GM18519 (cell line): ENCODE data around the gene MAGI2.
"Not testable (repeated sequence)": the region's sequence is repeated elsewhere in the genome, so short reads cannot be mapped to it uniquely, and the experiment has no call there.

Experiments
- ATAC-seq: cut with Tn5 transposase; IDR thresholded peaks from one replicate; pipeline ENCODE4 v1.9.1; 2021; ENCODE audit warnings: mild to moderate bottlenecking, moderate library complexity; ENCODE audit not compliant: unreplicated experiment, low FRiP score

The MAGI2 gene

DNA sequence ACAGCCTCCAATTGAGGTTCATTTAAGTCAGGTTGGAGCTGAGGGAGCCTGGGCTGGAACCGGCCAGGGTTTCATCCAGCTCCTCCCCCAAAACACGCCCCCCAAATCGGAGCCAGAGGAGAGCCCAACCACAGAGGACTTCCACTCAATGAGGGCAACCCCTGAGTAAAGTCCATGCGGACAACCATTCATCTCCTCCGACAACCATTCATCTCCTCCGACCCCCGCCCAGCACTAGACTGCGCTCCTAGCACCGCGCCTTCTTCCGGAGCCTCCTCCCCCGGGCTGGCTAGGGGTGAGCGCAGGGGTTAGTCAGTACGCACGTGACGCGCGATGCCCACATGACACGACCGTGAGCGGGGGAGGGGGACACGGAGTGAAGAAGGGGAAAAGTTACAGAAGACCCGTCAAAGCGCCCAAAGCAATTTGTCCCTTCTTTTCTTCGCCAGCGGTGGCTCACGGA is 1.4 kb downstream of the MAGI2 start:
- ATAC-seq, result no peak

DNA sequence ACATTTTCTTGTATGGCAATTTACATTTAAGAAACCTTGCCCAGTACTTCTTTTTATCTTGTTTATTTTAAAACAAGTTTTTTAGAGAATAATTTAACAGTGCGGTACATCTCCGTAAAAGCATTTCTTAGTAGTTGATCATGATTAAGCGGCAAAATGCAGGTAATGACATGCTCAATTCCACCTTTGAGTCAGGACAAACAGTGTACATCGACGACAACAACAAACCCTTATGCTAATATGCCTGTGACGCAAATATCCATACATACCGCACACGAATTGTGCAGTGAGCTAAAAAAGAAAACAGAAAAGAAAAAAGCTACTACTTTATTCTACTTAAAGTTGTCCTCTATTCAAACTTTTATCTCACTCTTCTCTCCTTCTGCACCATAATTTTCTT is 1.9 kb downstream of the MAGI2 start:
- ATAC-seq, result no peak

DNA sequence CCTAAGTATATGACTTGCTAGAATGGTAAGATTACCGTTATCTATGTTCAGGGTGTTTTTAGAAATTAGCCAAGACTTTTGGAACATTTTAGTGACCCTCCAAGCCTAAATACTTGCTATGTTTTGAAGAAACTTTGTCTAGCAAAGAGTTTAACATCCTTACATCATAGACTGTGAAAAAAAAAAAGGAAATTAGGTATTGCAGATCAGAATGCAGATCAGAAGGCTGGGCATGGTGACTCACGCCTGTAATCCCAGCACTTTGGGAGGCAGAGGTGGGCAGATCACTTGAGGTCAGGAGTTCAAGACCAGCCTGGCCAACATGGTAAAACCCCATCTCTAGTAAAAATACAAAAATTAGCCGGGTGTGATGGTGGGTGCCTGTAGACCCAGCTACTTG is 10.7 kb downstream of the MAGI2 start:
- ATAC-seq, result not testable (repeated sequence)

DNA sequence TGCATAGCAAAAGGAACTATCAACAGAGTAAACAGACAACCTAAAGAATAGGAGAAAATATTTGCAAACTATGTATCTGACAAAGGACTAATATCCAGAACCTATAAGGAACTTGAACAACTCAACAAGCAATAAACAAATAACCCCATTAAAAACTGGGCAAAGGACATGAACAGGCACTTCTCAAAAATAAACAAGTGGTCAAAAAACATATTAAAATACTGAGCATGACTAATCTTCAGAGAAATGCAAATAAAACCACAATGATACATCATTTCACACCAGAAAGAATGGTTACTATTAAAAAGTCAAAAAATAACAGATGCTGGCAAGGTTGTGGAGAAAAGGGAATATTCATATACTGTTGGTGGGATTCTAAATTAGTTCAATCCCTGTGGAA is 17.1 kb downstream of the MAGI2 start:
- no peak for ATAC-seq

DNA sequence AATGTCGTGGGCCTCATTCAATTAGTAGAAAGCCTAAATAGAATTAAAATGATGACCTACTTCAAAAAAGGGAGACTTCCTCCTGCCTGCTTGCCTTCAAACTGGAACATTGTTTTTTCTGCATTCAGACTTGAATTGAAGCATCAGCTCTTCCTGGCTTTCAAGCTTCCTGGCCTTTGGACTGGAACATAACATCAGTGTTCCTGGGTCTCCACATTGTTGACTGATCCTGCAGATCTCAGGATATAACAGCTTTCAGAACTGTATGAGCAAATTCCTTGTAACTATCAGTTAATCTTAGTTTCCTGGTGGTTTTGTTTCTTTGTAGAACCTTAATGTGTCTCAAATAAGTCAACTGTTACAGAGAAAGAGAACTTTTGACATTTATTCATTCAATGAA is 18.6 kb downstream of the MAGI2 start:
- ATAC-seq, result no peak

DNA sequence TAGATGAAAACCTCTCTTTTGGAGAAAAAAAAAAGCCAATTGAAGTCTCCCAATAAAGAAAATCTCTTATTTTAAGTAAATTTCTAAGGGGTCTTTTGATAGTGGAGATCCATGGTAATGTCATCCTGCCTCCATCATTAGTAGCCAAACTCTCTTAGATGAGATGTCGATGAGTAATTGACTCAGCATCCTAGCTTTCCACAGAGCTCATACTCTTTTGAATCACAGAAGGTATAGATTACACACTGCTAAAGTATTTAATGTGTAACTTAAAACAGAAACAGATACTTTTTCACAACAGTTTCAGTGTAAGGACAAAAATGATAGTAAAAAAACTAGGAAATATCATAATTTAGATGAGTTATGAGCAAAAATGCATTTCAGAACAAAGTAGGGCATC is 19.4 kb downstream of the MAGI2 start:
- no peak for ATAC-seq

DNA sequence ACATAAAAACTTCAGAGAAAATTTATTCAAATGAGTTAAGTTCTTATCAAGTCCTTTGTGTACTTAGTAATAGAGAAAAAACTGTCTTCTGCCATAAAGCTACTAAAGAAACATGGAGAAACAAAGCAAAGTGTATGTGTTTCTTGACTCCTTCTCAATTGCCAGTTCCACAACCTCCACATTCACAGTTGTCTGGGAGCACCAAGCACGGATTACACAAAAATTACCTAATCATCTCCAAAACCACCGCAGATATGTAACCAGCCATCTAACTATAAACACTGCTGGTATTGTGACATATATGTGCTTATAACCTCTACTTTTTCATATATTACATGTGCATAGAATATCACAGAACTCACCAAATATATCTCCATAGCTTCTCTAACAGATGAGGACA is 23.1 kb downstream of the MAGI2 start:
- ATAC-seq, result no peak

DNA sequence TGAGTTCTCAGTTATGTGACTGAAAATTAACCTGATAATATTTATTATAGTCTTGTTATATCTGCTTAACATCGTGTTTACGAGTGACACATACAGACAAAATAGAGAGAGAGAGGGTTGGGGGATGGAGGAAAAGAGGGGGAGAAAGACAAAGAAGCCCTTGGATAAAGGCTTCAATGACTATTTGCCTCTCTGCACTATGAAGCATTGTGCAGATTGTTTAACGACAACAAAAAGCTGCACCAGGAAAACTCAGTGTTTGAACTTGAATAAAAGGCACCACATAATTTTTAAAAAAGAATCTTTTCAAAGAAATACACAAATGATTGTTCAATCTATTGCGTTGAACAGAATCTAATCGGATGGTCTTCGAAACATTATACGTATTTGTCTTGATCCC is 27.8 kb downstream of the MAGI2 start:
- no peak for ATAC-seq

DNA sequence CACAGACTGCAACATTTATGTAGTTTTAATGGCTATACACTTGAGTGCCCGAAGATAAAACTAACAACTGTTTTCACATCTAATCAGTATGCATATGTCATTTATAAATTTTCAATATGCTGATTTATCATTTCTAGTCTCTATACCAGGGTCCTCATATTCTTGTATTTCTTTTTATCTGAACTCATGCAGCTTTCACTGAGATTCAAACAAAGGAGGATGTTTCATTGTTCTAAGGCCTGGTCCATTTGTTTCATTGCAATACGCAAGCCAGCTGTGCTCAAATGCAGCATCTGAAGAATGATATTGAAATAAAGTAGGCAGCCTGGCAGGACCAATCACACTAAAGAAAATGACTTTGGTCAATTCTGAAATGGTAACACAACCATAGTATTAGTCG is 31.7 kb downstream of the MAGI2 start:
- ATAC-seq, result no peak

DNA sequence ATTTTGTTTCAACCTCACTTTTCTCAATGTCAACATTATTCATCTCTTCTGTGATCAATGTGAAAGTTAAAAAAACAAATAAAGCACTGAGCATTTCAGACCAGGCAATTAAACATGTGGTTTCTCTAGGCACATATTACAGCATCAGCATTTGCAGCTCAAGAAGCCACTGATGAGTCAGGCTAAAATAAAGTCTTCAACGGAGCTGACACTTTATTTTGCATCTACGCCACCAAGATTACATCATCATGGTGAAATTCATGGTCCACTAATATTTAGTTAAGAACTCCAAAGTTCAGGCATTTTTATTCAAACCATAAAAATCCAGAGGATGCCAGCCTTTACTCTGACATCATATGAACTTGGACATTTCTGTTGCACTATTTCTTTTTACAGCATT is 33.0 kb downstream of the MAGI2 start:
- ATAC-seq, result no peak

DNA sequence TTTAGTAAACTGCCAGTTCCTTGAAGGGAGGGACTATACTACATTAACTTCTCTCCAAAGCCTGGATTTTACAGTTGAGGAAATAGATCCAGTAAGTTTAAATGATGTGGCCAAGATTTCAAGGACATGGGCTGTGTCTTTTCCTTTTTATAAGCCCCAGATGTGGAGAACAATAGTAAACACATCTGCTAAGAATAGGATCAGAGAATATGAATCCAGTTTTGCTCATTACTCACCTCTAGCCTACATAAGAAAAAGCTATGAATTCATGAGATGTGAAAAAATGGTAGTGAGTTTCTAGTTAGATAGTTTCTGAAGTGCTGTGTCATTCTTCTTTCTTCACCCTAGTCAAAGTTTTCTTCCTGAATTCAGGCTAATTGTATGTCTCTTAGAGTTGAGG is 38.6 kb downstream of the MAGI2 start:
- no peak for ATAC-seq

DNA sequence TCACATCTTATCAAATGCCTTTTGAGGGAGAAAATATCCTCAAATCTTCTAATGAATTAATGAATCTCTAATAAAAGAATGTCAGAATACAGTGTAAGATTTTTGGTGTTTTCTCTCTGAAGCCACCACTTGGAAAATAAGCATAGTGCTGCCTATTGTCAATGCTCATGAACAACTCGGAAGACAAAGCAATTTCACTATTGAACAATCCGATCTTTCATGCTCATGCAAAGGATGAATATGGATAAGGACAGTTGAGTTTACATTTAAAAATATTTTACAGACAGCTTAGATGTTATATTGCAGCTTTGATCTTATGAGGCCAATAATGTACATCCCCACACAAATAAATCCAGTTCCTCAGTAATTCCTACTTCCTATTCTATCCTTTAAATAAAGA is 40.6 kb downstream of the MAGI2 start:
- ATAC-seq, result no peak

DNA sequence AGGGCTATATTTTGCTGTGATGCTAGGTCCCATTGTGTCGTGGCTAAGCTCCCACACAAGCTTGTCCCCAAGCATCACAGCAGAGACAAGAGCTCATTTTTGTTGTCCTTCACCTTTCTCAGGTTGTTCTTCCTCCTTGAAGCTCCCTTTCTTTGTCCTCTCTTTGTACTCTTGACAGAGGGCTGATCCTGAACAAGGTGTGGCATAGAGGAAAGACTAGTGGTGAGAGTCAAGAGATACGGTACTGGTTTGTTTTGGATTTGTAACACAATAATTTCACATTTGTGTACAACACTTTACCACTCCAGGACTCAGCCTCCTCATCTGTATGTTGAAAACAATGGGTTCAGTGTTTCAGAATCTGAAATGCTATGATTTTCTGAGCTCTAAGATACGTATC is 41.0 kb downstream of the MAGI2 start:
- ATAC-seq, result no peak

DNA sequence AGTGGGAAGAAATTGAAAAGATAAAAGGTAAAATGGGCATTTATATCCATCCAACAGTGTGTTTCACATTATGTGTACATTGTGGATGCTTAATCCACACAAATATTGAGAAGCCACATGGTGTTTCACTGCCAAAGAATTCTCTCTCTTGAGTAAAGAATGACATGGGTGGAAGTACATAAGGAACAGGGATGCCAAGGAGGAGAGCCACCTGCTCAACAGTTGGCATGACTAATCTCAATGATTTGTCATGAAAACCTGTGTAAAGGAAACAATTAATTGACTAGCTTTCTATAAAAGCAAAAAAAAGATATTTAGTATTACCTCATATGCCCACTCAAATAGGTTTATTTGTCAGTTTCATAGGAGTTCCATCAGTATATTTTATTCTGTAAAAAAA is 43.1 kb downstream of the MAGI2 start:
- no peak for ATAC-seq

DNA sequence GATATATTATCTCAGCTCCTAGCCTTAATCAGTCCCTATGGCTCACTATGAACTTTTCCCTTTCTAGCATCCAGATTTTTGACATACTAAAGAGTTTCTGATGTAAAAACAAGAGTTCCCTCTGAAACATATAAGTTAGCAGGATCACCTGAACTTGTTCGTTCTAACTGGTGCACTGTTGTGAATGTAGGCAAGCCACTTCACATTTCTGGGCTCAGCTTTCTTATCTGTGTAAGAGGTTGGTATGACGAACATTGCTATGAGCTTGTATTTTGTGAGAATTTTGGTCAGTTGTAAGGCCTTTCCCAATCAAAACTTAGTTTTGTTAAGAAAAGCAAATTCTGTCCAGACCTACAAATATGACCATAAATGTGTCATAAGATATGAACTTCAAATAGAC is 46.1 kb downstream of the MAGI2 start:
- no peak for ATAC-seq

DNA sequence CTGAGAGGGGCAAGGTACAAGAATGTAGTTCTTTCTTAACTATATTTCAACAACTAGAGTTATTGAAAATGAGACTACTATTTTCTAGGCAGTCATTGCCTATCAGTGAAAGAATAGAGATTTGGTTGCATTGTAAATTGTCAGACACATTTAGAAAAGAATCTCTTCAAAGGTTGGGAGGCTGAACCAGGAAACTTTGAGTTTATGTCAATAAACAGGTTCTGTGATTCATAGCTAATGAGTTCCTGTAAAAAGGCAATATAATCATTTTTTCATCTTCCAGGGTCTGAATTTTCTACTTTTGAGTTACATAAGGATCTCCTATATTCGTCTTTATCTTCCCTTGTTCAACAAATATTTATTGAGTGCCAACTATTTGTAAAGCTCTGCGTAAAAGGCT is 47.1 kb downstream of the MAGI2 start:
- no peak for ATAC-seq

DNA sequence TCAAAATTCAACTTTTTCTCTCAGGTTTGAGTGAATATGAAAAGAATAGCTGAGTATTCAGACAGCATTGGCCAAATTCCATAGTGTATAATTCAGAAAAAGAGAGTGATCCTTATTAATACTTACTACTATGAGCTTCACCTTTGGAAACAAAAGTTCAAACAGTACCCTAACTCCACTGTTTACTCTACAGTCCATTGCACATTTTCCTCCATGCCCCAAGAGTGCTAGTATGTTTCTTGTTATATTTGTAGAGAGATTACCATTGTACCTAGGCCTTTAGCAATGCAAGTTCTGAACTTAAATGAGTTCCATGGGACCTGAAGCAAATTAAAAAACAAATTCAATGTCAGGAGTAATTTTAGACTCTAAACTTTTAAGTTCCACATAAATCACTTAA is 48.1 kb downstream of the MAGI2 start:
- ATAC-seq, result no peak

DNA sequence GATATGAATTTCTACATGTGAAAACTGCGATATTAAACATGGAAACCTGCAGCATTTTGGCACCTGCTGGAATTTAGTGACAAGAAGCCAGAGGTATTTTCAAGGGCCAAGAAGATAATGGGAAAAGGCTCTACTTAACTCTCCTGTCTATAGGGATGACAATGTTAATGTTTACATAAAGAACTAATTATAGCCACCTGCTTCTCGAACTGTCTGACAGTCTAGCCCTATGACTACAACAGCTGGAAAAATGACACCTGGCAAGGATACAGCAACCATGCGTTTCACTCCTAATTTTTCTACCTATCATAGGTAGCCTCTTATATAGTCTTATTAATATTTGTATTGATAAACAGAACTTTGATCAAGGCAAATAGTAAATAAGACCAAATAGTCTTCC is 49.6 kb downstream of the MAGI2 start:
- no peak for ATAC-seq

DNA sequence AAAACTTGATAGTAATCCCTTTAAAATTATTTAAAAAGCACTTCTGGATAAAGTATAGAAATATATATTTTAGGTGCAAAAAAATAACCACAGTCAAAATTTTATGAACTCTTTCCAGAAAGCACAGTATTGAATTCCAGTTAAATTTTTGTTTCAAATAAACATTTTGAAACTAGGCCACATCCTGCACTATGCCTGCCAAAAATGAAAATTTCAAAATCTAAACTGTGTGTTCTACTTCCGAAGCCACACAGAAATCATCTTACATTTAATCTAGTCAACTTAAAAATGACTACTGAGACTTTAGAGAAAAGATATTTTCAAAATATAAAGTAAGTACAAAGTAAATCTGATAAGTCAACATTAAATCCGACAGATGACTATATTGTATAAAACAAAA is 50.0 kb downstream of the MAGI2 start:
- no peak for ATAC-seq

DNA sequence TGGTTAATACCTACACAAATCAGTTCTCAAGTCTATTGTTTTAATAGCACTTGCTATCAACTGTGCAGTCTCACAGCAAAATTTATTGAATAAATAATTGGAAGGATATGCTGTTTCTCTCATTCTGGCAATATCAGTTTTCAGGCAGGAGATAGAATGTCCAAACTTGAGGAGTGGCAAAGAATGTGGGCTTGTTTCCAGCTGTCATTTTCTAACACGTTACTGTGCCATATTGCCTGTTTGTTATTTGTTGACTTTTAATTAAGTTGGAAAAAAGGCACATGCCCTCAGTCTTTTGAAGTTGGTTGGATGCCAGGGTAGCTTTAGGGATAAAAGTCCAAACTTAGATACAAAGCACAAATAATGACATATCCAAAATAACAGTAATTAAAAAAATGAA is 52.2 kb downstream of the MAGI2 start:
- ATAC-seq, result no peak

DNA sequence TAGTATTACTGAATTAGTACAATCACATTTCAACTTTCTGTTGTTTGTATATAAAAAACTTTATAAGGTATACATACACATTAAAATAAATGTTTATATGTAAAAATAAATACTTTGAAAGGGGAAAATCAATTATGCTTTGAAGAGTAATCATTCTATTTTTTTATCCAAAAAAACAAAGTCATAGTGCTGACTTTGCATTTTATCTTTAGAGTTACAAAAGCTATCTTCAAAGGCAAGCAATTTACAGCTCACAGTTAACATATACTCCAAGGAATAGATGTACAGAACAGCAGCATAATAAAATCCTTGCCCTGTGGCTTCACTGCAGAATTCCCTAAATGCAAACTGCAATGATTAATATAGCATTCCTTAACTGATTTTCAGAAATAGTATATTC is 53.2 kb downstream of the MAGI2 start:
- no peak for ATAC-seq

DNA sequence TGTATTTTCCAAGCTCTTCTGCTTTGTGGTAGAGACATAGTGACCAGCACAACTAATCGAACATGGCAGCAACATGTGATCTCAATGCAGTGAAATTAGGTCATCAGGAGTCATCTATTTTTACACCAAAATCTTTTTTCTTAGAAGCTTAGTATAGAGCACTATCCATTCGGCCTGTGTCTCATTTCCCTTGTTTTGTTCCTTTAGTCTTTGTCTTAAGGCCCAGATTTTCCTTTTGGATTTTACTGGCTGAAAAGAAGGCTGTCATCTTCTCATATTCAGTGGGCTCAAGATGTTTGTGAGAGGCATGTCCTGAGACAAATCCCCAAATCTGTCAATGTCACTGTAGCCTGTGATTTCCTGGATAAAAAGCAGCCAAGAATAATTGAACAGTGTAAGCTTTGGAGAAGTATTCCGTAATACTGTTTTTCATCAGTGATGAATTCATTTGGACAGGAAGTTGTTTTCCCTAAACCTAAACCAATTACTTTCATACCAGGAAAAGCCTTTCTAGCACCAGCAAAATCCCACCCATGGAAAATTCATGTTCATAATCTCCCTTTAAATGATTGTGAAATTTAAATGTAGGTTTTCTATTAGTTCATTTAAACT is 55.2 kb downstream of the MAGI2 start:
- no peak for ATAC-seq
